ENCODE data around the gene FOS.

DNA sequence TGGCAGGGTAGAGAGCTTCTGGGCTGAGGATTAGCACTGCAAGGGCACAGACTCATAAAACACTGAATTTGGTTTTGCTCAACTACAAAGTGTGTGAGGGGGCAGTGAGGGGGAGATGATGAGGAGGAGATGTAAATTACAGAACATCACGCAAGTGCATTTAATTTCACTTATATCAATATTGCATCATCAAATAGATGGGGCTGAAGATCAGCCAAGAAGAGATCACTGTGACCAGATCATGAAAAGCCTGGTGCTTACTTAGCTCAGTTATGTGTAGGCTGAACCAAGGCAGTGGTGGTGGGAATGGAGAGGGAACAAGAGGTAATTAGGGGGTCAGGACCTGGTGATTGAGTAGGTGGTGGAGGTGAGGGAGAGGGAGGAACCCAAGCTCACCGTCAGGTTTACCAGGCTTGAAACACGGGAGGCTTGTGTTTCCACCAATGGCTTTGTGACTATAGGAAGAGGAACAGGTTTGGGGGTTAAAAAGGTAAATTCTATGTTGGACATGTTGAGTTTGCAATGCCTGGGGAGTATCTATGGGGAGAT, 11.3 kb downstream of the FOS start:
- TF ChIP-seq ZNF530 (tag by site-specific recombination; IDR thresholded peaks at IDR 0.05; ENCODE audit: low read depth) (no peak), TCF7L2 (IDR thresholded peaks at IDR 0.05; ENCODE audit: borderline replicate concordance, low read depth, low read length) (no peak), ZNF214 (tag by site-specific recombination; IDR thresholded peaks at IDR 0.05; ENCODE audit: borderline replicate concordance) (no peak), ZNF239 (tag by site-specific recombination; IDR thresholded peaks at IDR 0.05) (no peak), ZNF768 (tag by site-specific recombination; IDR thresholded peaks at IDR 0.05) (no peak), ZNF571 (tag by site-specific recombination; IDR thresholded peaks at IDR 0.05) (no peak), YY2 (tag by site-specific recombination; IDR thresholded peaks at IDR 0.05) (no peak), ZNF747 (tag by site-specific recombination; IDR thresholded peaks at IDR 0.05) (no peak), KLF16 (tag by site-specific recombination; IDR thresholded peaks at IDR 0.05) (no peak)
- TF ChIP-seq, protein P1, sequence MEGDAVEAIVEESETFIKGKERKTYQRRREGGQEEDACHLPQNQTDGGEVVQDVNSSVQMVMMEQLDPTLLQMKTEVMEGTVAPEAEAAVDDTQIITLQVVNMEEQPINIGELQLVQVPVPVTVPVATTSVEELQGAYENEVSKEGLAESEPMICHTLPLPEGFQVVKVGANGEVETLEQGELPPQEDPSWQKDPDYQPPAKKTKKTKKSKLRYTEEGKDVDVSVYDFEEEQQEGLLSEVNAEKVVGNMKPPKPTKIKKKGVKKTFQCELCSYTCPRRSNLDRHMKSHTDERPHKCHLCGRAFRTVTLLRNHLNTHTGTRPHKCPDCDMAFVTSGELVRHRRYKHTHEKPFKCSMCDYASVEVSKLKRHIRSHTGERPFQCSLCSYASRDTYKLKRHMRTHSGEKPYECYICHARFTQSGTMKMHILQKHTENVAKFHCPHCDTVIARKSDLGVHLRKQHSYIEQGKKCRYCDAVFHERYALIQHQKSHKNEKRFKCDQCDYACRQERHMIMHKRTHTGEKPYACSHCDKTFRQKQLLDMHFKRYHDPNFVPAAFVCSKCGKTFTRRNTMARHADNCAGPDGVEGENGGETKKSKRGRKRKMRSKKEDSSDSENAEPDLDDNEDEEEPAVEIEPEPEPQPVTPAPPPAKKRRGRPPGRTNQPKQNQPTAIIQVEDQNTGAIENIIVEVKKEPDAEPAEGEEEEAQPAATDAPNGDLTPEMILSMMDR (tag by site-specific recombination; IDR thresholded peaks at IDR 0.05) = no peak
- TF ChIP-seq, protein P2, sequence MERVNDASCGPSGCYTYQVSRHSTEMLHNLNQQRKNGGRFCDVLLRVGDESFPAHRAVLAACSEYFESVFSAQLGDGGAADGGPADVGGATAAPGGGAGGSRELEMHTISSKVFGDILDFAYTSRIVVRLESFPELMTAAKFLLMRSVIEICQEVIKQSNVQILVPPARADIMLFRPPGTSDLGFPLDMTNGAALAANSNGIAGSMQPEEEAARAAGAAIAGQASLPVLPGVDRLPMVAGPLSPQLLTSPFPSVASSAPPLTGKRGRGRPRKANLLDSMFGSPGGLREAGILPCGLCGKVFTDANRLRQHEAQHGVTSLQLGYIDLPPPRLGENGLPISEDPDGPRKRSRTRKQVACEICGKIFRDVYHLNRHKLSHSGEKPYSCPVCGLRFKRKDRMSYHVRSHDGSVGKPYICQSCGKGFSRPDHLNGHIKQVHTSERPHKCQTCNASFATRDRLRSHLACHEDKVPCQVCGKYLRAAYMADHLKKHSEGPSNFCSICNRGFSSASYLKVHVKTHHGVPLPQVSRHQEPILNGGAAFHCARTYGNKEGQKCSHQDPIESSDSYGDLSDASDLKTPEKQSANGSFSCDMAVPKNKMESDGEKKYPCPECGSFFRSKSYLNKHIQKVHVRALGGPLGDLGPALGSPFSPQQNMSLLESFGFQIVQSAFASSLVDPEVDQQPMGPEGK (tag by site-specific recombination; IDR thresholded peaks at IDR 0.05) = no peak
